ENCODE data around the gene DR1.

DNA sequence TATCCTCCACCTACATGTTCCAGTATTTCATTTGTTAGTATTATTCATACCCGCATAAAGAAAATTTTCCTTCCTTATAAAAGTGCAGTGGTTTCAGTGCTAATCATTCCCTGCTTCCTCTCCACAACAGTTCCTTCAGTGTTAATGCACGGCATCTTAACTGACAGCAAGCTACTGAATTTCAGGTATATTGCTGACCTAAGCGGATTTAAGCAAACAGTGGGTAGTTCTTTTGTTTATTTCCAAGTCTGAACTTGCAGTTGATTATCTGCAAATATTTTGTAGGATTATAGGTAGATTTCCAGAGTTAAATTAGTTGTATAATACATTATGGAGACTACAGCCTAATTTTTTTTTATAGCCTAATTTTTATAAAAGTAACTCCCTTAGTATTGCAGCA, 15.1 kb upstream of the DR1 start:
- TF ChIP-seq, protein P1, sequence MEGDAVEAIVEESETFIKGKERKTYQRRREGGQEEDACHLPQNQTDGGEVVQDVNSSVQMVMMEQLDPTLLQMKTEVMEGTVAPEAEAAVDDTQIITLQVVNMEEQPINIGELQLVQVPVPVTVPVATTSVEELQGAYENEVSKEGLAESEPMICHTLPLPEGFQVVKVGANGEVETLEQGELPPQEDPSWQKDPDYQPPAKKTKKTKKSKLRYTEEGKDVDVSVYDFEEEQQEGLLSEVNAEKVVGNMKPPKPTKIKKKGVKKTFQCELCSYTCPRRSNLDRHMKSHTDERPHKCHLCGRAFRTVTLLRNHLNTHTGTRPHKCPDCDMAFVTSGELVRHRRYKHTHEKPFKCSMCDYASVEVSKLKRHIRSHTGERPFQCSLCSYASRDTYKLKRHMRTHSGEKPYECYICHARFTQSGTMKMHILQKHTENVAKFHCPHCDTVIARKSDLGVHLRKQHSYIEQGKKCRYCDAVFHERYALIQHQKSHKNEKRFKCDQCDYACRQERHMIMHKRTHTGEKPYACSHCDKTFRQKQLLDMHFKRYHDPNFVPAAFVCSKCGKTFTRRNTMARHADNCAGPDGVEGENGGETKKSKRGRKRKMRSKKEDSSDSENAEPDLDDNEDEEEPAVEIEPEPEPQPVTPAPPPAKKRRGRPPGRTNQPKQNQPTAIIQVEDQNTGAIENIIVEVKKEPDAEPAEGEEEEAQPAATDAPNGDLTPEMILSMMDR (IDR thresholded peaks at IDR 0.05 in 4 of 5, conservative IDR thresholded peaks at IDR 0.05 in 1 of 5), result no peak
- no peak for TF ChIP-seq POLR2A (IDR thresholded peaks at IDR 0.05)

Measured in gastrocnemius medialis (tissue), 4 donors.